ENCODE data around the gene KRTAP20-2. TPM values are rescaled to one million over a fixed set of nuclear protein-coding genes. Genes with fewer than 3 reads are reported as not detected.

Gene KRTAP20-2
- total and polyA plus RNA-seq, 2 donors (not counting 1 experiment from before 2014, with no cell fraction given) = not detected

- no CpG with 5 or more reads among the region's 1 CpG for WGBS (ENCODE audit: insufficient coverage)
- Mint-ChIP-seq H3K4me3 (no peak overlapping the region), H3K27me3 (no peaks in the 10 kb centered on the region), H3K4me1 (no peaks in the 10 kb centered on the region), H3K27ac (no peak overlapping the region), H3K9me3 (ENCODE audit: insufficient read depth) (peaks cover 3% of the 10 kb centered on the region)
- H3K4me3 ChIP-seq (ENCODE audit: control extremely low read depth in 1 of 5, extremely low read depth in 1 of 5, insufficient read depth in 1 of 5, low read depth in 2 of 5, low read length in 4 of 5) = no peak overlapping the region
- DNase-seq (no peak), ATAC-seq (ENCODE audit: low read depth) (no peak)
- no peak overlapping the region for H3K9ac ChIP-seq (ENCODE audit: low read length)
- no peaks in the 10 kb centered on the region for H3K9me3 ChIP-seq (ENCODE audit: control extremely low read depth in 1 of 3, control insufficient read depth in 2 of 3, insufficient read depth in 1 of 3, low read length in 2 of 3)
- H3K27ac ChIP-seq (ENCODE audit: low read length in 2 of 2) = no peak overlapping the region
- H4K20me1 ChIP-seq (ENCODE audit: control insufficient read depth, insufficient read depth, low read length, poor library complexity, severe bottlenecking) = no peaks in the 10 kb centered on the region
- H2AFZ ChIP-seq (ENCODE audit: insufficient read depth, low read depth, low read length, poor library complexity, severe bottlenecking) = no peak overlapping the region
- H3K4me2 ChIP-seq (replicated peaks; ENCODE audit: low read depth, low read length, poor library complexity, severe bottlenecking) = no peak overlapping the region
- no peaks in the 10 kb centered on the region for H3K36me3 ChIP-seq (replicated peaks in 1 of 2; ENCODE audit: control extremely low read depth in 1 of 2, control insufficient read depth in 1 of 2, extremely low read depth in 1 of 2, insufficient read depth in 2 of 2, low read length in 1 of 2)
- ChIA-PET CTCF (no interaction called here), POLR2A (no interaction called here)
- intact Hi-C loops (cut with micrococcal nuclease) = no loop called here
- no peaks in the 10 kb centered on the region for H3K4me1 ChIP-seq (ENCODE audit: control insufficient read depth in 2 of 2, insufficient read depth in 2 of 2, low read length in 2 of 2)
- no peaks in the 10 kb centered on the region for H3K79me2 ChIP-seq (ENCODE audit: control insufficient read depth, insufficient read depth, low read length)
- no peaks in the 10 kb centered on the region for H3K27me3 ChIP-seq (replicated peaks in 1 of 4; ENCODE audit: control extremely low read depth in 1 of 4, control insufficient read depth in 3 of 4, insufficient read depth in 4 of 4, low read length in 3 of 4)
- TF ChIP-seq EZH2 (IDR thresholded peaks at IDR 0.05; ENCODE audit: borderline replicate concordance, insufficient read depth, low read depth, low read length, poor library complexity, severe bottlenecking) (no peak), CTCF (IDR thresholded peaks at IDR 0.05) (no peak)
Observed at GRCh38 chr21:30646904-30647414, 12.0 kb downstream of the KRTAP20-2 start.

DNA sequence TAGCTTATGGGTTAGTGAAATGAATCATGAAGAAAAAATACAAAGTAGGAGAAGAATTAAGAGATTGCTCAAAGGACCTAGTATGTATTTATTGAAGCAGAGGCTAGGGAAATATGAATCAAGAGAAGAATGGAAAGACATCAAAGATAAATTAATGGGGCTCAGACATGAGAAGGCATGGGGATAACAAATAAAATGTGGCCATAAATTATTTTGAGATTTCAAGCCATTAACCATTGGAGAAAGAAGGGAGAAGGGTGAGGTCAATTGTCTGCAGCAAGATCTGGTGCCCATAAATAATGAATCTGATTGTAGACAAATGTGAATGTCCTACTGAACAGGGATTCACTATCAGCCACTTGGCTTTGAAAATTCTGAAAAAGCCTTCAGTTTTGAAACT is 17.9 kb downstream of the KRTAP20-2 start:
- no peaks in the 10 kb centered on the region for H4K20me1 ChIP-seq (ENCODE audit: control insufficient read depth, insufficient read depth, low read length, poor library complexity, severe bottlenecking)
- H3K27ac ChIP-seq (ENCODE audit: low read length in 2 of 2) = no peak overlapping the region
- H3K27me3 ChIP-seq (replicated peaks in 1 of 4; ENCODE audit: control extremely low read depth in 1 of 4, control insufficient read depth in 3 of 4, insufficient read depth in 4 of 4, low read length in 3 of 4) = no peaks in the 10 kb centered on the region
- no peak overlapping the region for H3K4me3 ChIP-seq (ENCODE audit: control extremely low read depth in 1 of 5, extremely low read depth in 1 of 5, insufficient read depth in 1 of 5, low read depth in 2 of 5, low read length in 4 of 5)
- H3K36me3 ChIP-seq (replicated peaks in 1 of 2; ENCODE audit: control extremely low read depth in 1 of 2, control insufficient read depth in 1 of 2, extremely low read depth in 1 of 2, insufficient read depth in 2 of 2, low read length in 1 of 2) = no peaks in the 10 kb centered on the region
- Mint-ChIP-seq H3K4me1 (no peaks in the 10 kb centered on the region), H3K27me3 (no peaks in the 10 kb centered on the region), H3K27ac (no peak overlapping the region), H3K9me3 (ENCODE audit: insufficient read depth) (peaks cover 2% of the 10 kb centered on the region), H3K4me3 (no peak overlapping the region)
- DNase-seq (no peak), ATAC-seq (ENCODE audit: low read depth) (no peak)
- no peak overlapping the region for H3K4me2 ChIP-seq (replicated peaks; ENCODE audit: low read depth, low read length, poor library complexity, severe bottlenecking)
- H3K9me3 ChIP-seq (ENCODE audit: control extremely low read depth in 1 of 3, control insufficient read depth in 2 of 3, insufficient read depth in 1 of 3, low read length in 2 of 3) = no peaks in the 10 kb centered on the region
- no peaks in the 10 kb centered on the region for H3K4me1 ChIP-seq (ENCODE audit: control insufficient read depth in 2 of 2, insufficient read depth in 2 of 2, low read length in 2 of 2)
- no peak overlapping the region for H2AFZ ChIP-seq (ENCODE audit: insufficient read depth, low read depth, low read length, poor library complexity, severe bottlenecking)
- CTCF ChIA-PET = no interaction called here
- POLR2A ChIA-PET = no interaction called here
- no peak overlapping the region for H3K9ac ChIP-seq (ENCODE audit: low read length)
- H3K79me2 ChIP-seq (ENCODE audit: control insufficient read depth, insufficient read depth, low read length) = no peaks in the 10 kb centered on the region
- intact Hi-C loops (cut with micrococcal nuclease) = no loop called here
- TF ChIP-seq EZH2 (IDR thresholded peaks at IDR 0.05; ENCODE audit: borderline replicate concordance, insufficient read depth, low read depth, low read length, poor library complexity, severe bottlenecking) (no peak), CTCF (IDR thresholded peaks at IDR 0.05) (no peak)
